Neural cell (in vitro differentiated cells): ENCODE data around the gene TVP23C. TPM values are rescaled to one million over a fixed set of nuclear protein-coding genes. Genes with fewer than 3 reads are reported as not detected.

Source experiments
- H2AFZ ChIP-seq: fragments of 200-600, 300-800 bp; sonication (generic), shearing (Covaris generic); 2 replicates; pipeline ENCODE4 v1.6.0; 2014; ENCODE audit warnings: low read depth, mild to moderate bottlenecking, antibody characterized with exemption, low read length, moderate library complexity
- H3F3A ChIP-seq: fragments of 200-600 bp; shearing (Covaris generic); 2 replicates; pipeline ENCODE4 v1.6.1; 2016; ENCODE audit warnings: mild to moderate bottlenecking, moderate library complexity, mixed read lengths, antibody characterized with exemption, low read length; ENCODE audit not compliant: insufficient read depth, poor library complexity, severe bottlenecking
- H3K27ac ChIP-seq: fragments of 200-600, 300-800 bp; sonication (generic), shearing (Covaris generic); 2 replicates; pipeline ENCODE4 v1.5.1; 2014; ENCODE audit warnings: mild to moderate bottlenecking, low read length, moderate library complexity
- H3K27me3 ChIP-seq: fragments of 300-800, 200-600 bp; sonication (generic), shearing (Covaris generic); 2 replicates; pipeline ENCODE4 v1.6.0; 2014; ENCODE audit warnings: mild to moderate bottlenecking, low read depth, low read length, moderate library complexity; ENCODE audit not compliant: insufficient read depth
- H3K36me3 ChIP-seq: fragments of 300-800, 200-600 bp; sonication (generic), shearing (Covaris generic); 2 replicates; pipeline ENCODE4 v1.5.1; 2014; ENCODE audit warnings: mild to moderate bottlenecking, antibody characterized with exemption, low read length, moderate library complexity; ENCODE audit not compliant: insufficient read depth
- H3K4me2 ChIP-seq: fragments of 300-800, 200-600 bp; sonication (generic), shearing (Covaris generic); 2 replicates; pipeline ENCODE4 v1.6.0; 2014; ENCODE audit warnings: mild to moderate bottlenecking, low read length
- H3K4me3 ChIP-seq: fragments of 300-800, 200-600 bp; sonication (generic), shearing (Covaris generic); 2 replicates; pipeline ENCODE4 v1.5.1; 2014; ENCODE audit warnings: mild to moderate bottlenecking, low read length, moderate library complexity
- H3K79me2 ChIP-seq: fragments of 200-600 bp; shearing (Covaris generic); replicated peaks from 2 replicates; pipeline ENCODE4 v1.6.0; 2014; ENCODE audit warnings: mild to moderate bottlenecking, low read length, moderate library complexity; ENCODE audit not compliant: insufficient read depth
- H3K9ac ChIP-seq: fragments of 300-800, 200-600 bp; sonication (generic), shearing (Covaris generic); 2 replicates; pipeline ENCODE4 v1.6.1; 2016; ENCODE audit warnings: mild to moderate bottlenecking, low read length, mixed read lengths
- H3K9me2 ChIP-seq: fragments of 200-600 bp; shearing (Covaris generic); 2 replicates; pipeline ENCODE4 v1.6.1; 2016; ENCODE audit warnings: mild to moderate bottlenecking, low read length, mixed read lengths; ENCODE audit not compliant: insufficient read depth
- H3K9me3 ChIP-seq: fragments of 200-600, 300-800 bp; sonication (generic), shearing (Covaris generic); 2 replicates; pipeline ENCODE4 v1.6.1; 2016; ENCODE audit warnings: mild to moderate bottlenecking, mixed run types, low read length, moderate library complexity, mixed read lengths
- H4K20me1 ChIP-seq: fragments of 200-600 bp; shearing (Covaris generic); 2 replicates; pipeline ENCODE4 v1.6.1; 2016; ENCODE audit warnings: mild to moderate bottlenecking, mixed run types; ENCODE audit not compliant: insufficient read depth
- CTCF ChIP-seq: fragments of 450-650 bp; IDR thresholded peaks from 2 replicates; pipeline ENCODE4 v1.5.1; 2014; ENCODE audit warnings: antibody characterized with exemption, mild to moderate bottlenecking, moderate library complexity; ENCODE audit not compliant: poor library complexity, severe bottlenecking
- EP300 ChIP-seq: fragments of 450-650 bp; conservative IDR thresholded peaks from 2 replicates; pipeline ENCODE4 v1.6.1; 2014; ENCODE audit warnings: antibody characterized with exemption, mild to moderate bottlenecking, moderate library complexity; ENCODE audit not compliant: poor library complexity, severe bottlenecking
- EZH2 ChIP-seq: fragments of 200-600, 300-800 bp; shearing (Covaris generic), sonication (generic); IDR thresholded peaks from 2 replicates; pipeline ENCODE4 v1.6.1; 2014; ENCODE audit warnings: antibody characterized with exemption, low read length, borderline replicate concordance, mild to moderate bottlenecking; ENCODE audit not compliant: insufficient read depth, poor library complexity, severe bottlenecking
- MXI1 ChIP-seq: fragments of 450-650 bp; conservative IDR thresholded peaks from 2 replicates; pipeline ENCODE4 v1.6.1; 2014; ENCODE audit warnings: antibody characterized with exemption, mild to moderate bottlenecking; ENCODE audit not compliant: poor library complexity, severe bottlenecking
- POLR2AphosphoS5 ChIP-seq: IDR thresholded peaks from 2 replicates; pipeline ENCODE4 v1.6.1; 2012
- RAD21 ChIP-seq: fragments of 450-650 bp; conservative IDR thresholded peaks from 2 replicates; pipeline ENCODE4 v1.6.1; 2014; ENCODE audit warnings: antibody characterized with exemption, mild to moderate bottlenecking, moderate library complexity
- REST ChIP-seq: IDR thresholded peaks from 2 replicates; pipeline ENCODE4 v1.6.1; 2012; ENCODE audit warnings: borderline replicate concordance
- SMC3 ChIP-seq: fragments of 450-650 bp; conservative IDR thresholded peaks from 2 replicates; pipeline ENCODE4 v1.6.1; 2014; ENCODE audit warnings: antibody characterized with exemption, mild to moderate bottlenecking, moderate library complexity; ENCODE audit not compliant: poor library complexity
- TAF1 ChIP-seq: IDR thresholded peaks from 2 replicates; pipeline ENCODE4 v1.6.1; 2012; ENCODE audit warnings: low read depth
- polyA plus RNA-seq: library from polyadenylated mRNA; depleted of rRNA; stranded (reverse); fragments of >200 nt; gene quantifications from 2 replicates; pipeline ENCODE4 v1.2.3, GENCODE V29; 2014

Gene TVP23C
- polyA plus RNA-seq, 1 donor from 2014 or later, result 8.9 TPM

- no peaks in the 10 kb centered on the region for H3K9me2 ChIP-seq
- H3K79me2 ChIP-seq, result no peaks in the 10 kb centered on the region
- no peak overlapping the region for H3K4me3 ChIP-seq
- no peak overlapping the region for H3K9ac ChIP-seq
- H3K27me3 ChIP-seq, result no peaks in the 10 kb centered on the region
- TF ChIP-seq EZH2, result no peak
- TF ChIP-seq POLR2AphosphoS5, result no peak
- no peak for TF ChIP-seq CTCF
- TF ChIP-seq MXI1, result no peak
- TF ChIP-seq EP300, result no peak
- TF ChIP-seq REST, result no peak
- no peak for TF ChIP-seq SMC3
- TF ChIP-seq TAF1, result no peak
- no peak for TF ChIP-seq RAD21
- no peaks in the 10 kb centered on the region for H3F3A ChIP-seq
- H3K36me3 ChIP-seq, result no peaks in the 10 kb centered on the region
- no peak overlapping the region for H3K4me2 ChIP-seq
- no peak overlapping the region for H3K27ac ChIP-seq
- H2AFZ ChIP-seq, result no peak overlapping the region
- no peaks in the 10 kb centered on the region for H4K20me1 ChIP-seq
- no peaks in the 10 kb centered on the region for H3K9me3 ChIP-seq
Measured at GRCh38 chr17:15493693-15494035, 69.6 kb downstream of the TVP23C start.

DNA sequence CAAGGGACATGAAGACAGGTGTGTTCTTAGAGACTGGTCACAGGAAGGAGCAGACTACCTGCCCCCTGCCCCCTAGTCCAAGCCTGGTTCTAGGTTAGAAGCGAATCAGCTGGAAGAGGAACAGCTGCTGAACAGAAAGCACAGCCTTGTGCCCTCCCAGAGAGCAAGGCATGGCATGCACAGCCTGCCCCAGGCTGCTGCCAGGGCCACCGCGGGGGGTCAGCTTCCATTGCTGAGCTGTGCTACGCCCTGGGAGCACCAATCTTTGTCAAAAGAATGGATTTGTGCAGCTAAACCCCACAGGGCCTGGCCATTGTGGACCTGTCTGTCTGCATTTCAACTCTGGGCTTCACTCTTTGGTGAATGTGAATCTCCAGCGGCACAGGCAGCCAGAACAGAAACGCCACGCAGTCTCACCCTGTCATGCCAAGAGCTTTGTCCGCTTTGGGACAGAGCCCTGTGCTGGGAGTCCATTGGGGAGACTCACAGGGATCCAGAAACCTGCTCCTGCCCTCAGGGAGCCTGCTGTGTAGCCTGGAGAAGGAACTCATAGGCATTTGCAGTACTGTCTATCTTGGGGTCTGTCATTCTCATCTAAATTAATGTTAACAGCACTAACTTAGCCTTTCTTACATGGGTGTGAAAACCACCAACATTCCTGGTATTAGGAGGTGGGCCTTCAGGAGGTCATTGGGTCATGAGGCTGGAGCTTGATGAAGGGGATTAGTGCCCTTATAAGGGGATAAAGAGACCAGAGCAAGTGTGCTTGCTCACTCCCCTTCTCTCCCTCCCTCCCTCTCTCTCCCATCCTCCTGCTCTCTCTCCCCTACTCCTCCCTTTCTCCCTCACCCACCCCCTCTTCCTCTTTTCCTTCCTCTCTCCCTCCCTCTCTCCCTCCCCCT lies 70.2 kb downstream of the TVP23C start:
- Histone ChIP-seq H3K27ac (no peak overlapping the region), H3K36me3 (no peaks in the 10 kb centered on the region), H3F3A (no peaks in the 10 kb centered on the region), H3K9me3 (no peaks in the 10 kb centered on the region), H4K20me1 (no peaks in the 10 kb centered on the region), H3K9me2 (no peaks in the 10 kb centered on the region), H3K4me3 (no peak overlapping the region), H3K9ac (no peak overlapping the region), H3K4me2 (no peak overlapping the region), H3K79me2 (no peaks in the 10 kb centered on the region), H3K27me3 (no peaks in the 10 kb centered on the region), H2AFZ (no peak overlapping the region)
- TF ChIP-seq TAF1 (no peak), CTCF (no peak), RAD21 (no peak), POLR2AphosphoS5 (no peak), MXI1 (no peak), SMC3 (no peak), EZH2 (no peak), EP300 (no peak), REST (no peak)
